NCI-H1105 treated with DMSO at 0.1 percent for 48 hours (cell line): ENCODE results near the gene TRAF7.
"Not testable (repeated sequence)": the region's sequence is repeated elsewhere in the genome, so short reads cannot be mapped to it uniquely, and the experiment has no call there.

ENCODE experiments used
- DNase-seq: peaks from one replicate; lab custom pipeline; 2025; lab: John Stamatoyannopoulos, UW

The TRAF7 gene

GRCh38 chr16:2200313-2200712 is 44.7 kb downstream of the TRAF7 start:
- no peak for DNase-seq

GRCh38 chr16:2203119-2203688 is 47.6 kb downstream of the TRAF7 start:
- DNase-seq, result not testable (repeated sequence)

DNA sequence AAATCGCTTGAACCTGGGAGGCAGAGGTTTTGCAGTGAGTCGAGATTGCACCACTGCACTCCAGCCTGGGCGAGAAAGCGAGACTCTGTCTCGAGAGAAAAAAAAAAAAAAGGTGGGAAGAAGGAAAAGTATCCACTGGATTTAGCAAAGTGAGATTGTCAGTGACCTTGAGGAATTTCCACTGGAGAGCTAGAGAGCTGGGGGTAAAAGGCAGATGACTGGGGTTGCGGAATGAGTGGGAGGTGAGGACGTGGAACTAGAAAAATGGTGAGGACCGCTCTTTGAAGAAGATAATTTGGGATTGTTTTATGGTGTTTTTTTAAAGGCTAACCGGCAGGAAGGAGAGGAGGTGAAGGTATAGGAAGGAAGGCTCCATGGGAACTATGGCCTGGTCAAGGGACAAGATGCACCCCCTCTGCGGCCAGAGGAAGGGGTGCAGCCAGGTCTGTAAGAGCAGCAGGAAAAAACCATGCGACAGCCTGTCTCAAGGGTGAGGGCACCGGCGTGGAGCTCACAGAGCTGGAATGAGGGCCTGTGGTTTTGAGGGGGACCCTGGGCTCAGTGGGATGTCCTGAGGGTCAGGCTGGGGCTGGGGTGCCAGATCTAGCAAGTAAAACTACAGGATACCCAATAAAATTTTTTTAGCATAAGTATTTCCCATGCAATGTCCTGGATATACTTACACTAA is 49.0 kb downstream of the TRAF7 start:
- no peak for DNase-seq

- DNase-seq, result peak; percentile 48
These were observed 49.8 kb downstream of the TRAF7 start, which contains the start of gene MLST8 for GRCh38 chr16:2205104-2205966. MLST8 (plus strand) TSS chr16:2205454; CDS start chr16:2206086, 632 bp downstream.

GRCh38 chr16:2205967-2206313 is 50.4 kb downstream of the TRAF7 start:
- DNase-seq, result no peak

GRCh38 chr16:2206420-2206779 is 50.8 kb downstream of the TRAF7 start:
- DNase-seq, result no peak

DNA sequence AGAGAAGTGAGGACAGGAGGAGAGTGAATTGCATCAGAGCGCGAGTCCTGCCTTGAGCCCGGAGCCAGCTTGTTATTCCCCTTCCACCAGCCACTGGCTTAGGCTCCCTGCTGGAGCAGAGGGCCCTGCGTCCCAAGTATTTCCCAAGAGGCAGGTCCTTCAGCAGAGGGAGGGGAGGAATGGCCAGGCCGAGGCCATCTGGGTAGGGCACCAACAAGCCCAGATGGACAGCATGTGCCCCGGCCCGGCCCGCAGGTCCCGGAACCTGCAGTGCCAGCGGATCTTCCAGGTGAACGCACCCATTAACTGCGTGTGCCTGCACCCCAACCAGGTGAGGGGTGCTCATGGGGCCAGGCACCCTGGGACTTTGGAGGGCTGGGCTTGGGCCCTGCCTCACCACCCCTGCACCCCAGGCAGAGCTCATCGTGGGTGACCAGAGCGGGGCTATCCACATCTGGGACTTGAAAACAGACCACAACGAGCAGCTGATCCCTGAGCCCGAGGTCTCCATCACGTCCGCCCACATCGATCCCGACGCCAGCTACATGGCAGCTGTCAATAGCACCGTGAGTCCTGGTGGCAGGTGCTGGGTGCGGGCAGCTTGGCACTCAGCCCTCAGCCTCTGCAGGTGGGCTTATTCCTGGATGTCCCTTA is 51.3 kb downstream of the TRAF7 start:
- no peak for DNase-seq

GRCh38 chr16:2207872-2208271 is 52.3 kb downstream of the TRAF7 start:
- no peak for DNase-seq

DNA sequence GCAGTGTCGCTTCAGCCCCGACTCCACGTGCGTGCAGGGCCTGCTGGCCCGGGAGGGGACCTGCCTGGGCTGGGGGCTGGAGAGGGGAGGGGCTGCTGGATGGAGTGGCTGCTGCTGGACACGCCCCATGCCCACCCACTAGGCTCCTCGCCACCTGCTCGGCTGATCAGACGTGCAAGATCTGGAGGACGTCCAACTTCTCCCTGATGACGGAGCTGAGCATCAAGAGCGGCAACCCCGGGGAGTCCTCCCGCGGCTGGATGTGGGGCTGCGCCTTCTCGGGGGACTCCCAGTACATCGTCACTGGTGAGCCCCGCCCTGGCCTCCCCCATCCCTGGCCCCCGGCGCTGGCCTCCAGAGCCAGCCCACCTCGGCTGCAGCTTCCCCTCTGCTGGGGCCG is 52.7 kb downstream of the TRAF7 start:
- peak; percentile 4 for DNase-seq

DNA sequence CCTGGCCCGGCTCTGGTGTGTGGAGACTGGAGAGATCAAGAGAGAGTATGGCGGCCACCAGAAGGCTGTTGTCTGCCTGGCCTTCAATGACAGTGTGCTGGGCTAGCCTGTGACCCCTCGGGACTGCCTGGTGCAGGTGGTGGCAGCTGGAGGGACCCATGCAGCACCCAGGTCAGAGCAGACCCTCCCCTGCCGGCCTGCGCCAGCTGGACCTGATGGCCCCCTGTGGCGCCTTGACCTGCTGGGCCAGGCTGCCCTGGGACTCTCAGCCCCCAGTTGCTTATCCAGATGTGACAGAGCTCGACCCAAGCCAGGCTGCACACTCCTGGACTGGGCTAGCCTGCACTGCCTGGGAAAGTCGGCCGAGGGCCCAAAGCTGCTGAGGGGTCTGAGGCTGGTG is 53.2 kb downstream of the TRAF7 start:
- DNase-seq, result no peak

GRCh38 chr16:2209258-2210008 is 53.9 kb downstream of the TRAF7 start:
- DNase-seq, result no peak

- no peak for DNase-seq
These were observed 54.4 kb downstream of the TRAF7 start for GRCh38 chr16:2210009-2210332.

DNA sequence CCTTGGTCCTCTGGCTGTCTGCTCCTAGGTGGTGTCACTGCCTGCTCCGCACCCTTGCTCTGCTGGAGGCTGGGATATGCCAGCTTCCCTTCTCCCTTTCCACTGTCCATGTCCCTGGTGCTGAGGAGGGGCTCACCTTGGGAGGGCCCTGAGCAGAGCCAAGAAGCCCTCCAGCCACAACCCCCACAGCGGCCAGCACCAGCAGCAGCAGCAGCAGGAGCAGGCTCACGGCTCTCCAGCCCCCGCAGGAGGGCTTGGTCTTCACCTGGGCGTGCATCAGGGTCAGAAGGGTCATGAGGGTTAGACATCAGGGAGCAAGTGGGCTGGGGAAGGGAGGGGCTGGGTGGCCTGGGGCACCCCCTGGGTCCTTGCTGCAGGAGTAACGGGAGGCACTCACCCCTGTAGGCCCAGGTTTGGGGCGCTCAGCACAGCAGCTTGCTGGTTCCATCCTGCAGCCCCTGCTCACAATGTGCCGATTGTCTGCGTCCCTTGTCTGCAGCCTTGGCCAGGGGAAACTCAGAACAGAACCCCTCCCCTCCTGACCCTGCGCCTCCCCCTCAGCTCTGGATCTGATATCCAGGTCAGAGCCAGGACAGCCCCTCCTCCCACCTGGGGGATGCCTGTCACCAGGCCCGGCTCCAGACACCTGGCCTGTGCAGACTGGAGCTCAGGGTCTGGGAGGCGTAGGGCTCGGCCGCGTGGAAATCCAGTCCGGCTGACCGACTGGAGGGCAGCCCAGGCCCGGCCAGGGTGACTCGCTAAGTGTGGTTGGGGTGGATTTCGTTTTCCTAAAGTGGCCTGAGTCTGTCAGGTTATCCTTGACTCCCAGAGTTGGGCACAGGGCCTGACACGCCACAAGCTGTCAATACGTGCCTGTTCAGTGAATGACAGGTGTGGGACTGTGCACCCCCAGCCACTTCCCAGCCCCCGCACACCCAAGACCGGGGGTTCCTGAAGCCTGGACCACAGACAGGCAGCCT is 55.1 kb downstream of the TRAF7 start, which contains the start of gene BRICD5:
TSS of gene BRICD5 (minus strand) at position 478 of the 980 bp plus-strand sequence. CDS start at position 448, 30 bp downstream.
- DNase-seq, result no peak

DNA sequence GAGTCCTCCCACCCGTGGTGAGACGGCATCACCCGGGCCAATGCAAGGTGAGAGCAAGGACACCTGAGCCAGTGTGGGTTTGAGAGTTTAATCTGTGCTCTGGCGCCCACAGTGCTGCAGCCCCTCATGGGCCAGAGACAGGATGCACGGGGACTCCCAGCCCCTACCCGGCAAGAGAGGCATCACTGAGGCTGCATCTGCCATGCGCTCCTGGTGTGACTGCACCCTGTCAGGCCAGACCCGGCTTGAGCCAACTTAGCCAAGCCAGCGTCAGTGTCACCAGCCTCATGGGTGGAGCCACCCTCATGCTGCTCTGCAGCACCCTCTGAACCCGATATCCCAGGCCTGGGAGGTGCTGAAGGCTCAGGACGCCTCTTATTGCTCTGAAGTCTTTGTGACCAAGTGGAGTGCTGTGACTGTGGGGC is 56.4 kb downstream of the TRAF7 start:
- no peak for DNase-seq

DNA sequence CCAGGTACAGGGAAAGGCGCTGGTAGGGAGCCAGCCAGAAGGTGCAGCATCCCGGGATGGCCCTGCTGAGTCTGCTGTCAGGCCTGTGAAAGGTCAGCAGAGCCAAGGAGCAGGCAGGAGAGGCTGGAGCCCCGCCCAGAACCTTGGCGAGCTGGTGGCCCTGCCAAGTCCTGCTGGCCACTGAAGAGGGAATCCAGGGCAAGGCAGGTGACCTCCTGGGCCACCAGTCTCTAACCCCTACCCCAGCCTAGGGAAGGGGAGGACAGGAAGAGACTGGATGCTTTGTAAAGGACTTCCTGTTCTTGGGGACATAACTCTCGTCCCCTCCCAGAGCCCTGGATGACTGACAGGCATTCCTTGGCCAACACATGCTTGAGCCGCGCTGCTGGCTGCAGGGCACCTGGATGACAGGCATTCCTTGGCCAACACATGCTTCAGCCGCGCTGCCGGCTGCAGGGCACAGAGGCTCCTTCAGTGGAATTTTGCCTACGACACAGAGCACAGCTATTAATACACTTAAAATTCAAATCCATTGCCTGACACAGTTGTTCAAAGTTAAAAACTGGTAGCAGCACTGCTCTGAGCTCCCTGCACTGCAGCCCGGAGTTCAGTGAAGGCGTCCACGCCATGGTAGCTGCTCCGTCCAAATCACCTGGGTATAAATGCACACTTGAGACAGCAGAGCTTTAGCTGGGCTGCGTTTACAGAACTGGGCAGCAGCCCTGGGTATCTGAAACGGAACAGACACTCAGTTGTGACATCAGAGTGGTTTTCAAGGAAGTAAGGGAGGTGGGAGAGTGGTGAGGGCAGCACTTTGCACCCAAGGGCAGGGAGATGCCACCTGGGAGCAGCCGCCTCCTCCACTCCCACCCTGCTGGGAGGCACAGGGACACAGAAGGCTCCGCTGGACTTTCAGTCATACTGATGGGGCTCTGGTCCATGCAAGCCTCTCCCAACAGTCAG is 57.1 kb downstream of the TRAF7 start:
- DNase-seq, result no peak

DNA sequence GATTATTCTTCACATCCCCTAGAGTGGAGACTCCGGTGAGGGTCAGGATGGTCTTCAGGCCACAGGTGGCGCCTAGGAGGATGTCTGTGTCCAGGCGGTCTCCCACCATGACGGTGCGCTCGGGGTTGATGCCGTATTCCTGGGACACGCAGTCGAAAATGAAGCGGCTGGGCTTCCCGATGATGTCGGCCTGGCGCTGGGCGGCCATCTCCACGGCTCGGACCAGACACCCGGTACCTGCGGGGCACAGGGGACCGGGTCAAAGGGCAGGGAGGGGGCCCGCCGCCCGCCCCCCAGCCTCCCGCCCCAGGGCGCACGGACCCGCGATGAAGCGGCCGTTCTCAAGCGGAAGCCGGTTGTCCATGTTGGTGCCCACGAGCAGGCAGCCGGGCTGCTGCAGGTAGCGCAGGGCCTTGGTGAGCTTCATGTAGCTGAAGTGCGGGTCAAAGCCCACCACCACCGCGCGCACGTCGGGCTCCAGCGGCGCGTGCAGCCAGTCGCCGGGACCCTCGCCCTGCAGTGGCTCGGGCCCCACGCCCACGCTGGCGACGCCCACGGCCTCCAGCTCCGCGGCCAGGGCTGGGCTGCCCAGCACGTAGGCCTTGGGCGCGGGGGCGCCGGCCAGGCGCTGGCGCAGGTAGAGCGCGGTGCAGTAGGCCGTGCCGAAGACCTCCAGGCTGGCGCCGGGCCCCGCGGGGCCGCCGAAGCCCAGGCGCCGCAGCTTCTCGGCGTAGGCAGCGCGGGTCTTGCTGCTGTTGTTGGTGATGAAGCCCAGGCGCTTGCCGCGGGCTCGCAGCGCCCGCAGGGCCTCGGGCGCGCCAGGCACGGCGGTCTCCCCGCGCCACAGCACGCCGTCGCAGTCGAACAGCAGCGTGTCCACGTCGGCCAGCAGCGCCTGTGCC is 58.5 kb downstream of the TRAF7 start:
- no peak for DNase-seq

DNA sequence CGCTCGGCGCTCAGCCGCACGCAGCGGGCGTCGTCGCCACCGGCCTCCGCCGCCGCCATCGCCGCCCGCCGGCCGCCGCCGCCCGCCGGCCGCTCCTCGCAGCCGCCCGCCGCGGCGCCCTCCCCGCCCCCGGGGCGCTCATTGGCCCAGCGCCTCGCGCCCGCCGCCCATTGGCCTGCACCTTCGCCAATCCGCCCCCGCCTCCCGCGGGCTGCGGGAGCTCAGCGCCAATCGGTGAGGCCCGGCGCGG is 59.1 kb downstream of the TRAF7 start, which contains the start of gene PGP:
TSS of gene PGP (minus strand) at position 122 of the 250 bp plus-strand sequence. CDS start at position 59, 63 bp downstream.
- DNase-seq, result no peak

DNA sequence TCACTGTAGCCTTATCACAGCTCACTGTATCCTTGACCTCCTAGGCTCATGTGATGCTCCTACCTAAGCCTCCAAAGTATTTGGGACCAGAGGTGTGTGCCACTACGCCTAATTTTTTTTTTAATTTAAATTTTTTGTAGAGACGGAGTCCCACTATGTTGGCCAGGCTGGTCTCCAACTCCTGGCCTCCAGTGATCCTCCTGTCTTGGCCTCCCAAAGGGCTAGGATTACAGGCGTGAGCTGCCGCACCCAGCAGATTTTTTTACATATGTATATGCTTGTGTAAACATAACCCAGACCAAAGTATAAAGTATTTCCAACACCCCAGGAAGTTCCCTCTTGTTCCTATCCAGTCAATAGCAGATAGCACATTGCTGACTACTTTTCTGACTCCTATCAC is 60.7 kb downstream of the TRAF7 start:
- no peak for DNase-seq
